ENCODE measurements around the gene GID8. TPM values are rescaled to one million over a fixed set of nuclear protein-coding genes. Genes with fewer than 3 reads are reported as not detected.
"Not testable (repeated sequence)": the region's sequence is repeated elsewhere in the genome, so short reads cannot be mapped to it uniquely, and the experiment has no call there.

The GID8 gene
- total RNA-seq, 2 experiments from 2014 or later: 30.7 to 39.9 TPM

DNA sequence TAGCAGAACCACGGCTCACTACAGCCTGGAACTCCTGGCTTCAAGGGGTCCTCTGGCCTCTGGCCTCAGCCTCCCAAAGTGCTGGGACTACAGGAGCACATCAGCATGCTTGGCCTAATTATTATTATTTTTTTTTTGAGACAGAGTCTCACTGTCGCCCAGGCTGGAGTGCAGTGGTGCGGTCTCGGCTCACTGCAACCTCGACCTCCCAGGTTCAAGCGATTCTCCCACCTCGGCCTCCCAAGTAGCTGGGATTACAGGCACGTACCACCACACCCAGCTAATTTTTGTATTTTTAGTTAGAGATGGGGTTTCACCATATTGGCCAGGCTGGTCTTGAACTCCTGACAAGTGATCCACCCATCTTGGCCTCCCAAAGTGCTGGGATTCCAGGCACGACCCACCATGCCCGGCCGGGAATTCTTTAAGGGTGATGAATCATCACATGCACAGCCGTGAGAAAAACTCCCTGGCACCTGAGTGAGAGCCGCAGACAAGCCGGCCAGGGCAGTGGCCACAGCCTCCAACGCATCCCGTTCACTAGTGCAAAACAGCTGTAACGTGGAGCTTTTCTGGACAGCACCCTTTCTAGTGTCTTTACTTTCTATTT lies 14.8 kb upstream of the GID8 start:
- H3K9me3 Mint-ChIP-seq (ENCODE audit: low read depth); H3K27me3 Mint-ChIP-seq; DNase-seq; POLR2A ChIA-PET; ATAC-seq: not testable (repeated sequence)
- intact Hi-C loops (cut with DNase I, micrococcal nuclease): loop anchor here in 1 of 2 experiments (10.0 kb wide), 1 partner anchor 712 kb away; no protein-coding TSS in a partner anchor
- peak overlapping the region; percentile 94 for H3K27ac Mint-ChIP-seq
- peaks cover 13% of the 10 kb centered on the region for H3K36me3 Mint-ChIP-seq (ENCODE audit: low read depth)
- peaks cover 71% of the 10 kb centered on the region for H3K4me1 Mint-ChIP-seq
- CTCF ChIA-PET: interaction anchor here (1.4 to 11.1 kb wide), 3 partner anchors 12 to 22 kb away, joined by 3 to 140 read pairs (median 9); no protein-coding TSS in a partner anchor
- peak overlapping the region; percentile 64 for H3K4me3 Mint-ChIP-seq

DNA sequence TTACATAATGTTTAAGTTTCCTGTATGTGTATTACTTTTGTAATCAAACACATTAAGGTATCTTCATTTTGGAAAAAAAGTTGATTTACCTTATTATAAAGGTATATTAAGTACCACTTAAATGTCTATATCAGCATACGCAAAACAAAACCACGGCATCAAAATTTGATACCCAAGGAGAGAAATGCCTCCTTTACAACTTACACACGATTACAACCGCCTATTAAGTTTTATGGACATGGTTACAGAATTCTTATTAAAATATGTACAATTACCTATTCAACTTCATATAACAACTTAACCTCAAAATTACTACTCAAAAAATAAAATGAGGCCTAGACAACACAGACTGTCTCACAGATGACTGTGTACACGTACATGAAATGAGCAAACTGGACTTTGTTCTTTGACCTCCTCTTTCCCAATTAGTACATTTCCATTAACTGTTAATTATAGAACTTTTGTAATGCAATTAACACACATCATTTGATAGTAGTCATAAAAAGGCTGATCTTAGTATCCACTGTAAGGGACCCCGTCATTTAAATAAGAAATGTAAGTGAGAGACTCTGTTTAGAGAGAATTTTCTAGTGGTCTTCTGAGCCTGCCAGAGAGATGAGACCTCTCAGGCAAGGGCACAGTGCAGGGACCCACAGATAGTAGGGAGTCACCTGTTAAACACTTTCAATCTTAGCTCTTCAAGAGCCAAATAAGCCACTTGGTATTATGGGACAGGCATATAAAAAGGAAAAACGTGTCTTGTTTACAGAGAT lies 14.1 kb upstream of the GID8 start:
- H3K4me3 Mint-ChIP-seq: peak overlapping the region; percentile 94
- CTCF ChIA-PET: interaction anchor here (0.6 to 11.1 kb wide), 5 partner anchors 13 to 30 kb away, joined by 3 to 140 read pairs (median 3); no protein-coding TSS in a partner anchor
- intact Hi-C loops (cut with DNase I, micrococcal nuclease): loop anchor here in 1 of 2 experiments (10.0 kb wide), 1 partner anchor 711 kb away; no protein-coding TSS in a partner anchor

DNA sequence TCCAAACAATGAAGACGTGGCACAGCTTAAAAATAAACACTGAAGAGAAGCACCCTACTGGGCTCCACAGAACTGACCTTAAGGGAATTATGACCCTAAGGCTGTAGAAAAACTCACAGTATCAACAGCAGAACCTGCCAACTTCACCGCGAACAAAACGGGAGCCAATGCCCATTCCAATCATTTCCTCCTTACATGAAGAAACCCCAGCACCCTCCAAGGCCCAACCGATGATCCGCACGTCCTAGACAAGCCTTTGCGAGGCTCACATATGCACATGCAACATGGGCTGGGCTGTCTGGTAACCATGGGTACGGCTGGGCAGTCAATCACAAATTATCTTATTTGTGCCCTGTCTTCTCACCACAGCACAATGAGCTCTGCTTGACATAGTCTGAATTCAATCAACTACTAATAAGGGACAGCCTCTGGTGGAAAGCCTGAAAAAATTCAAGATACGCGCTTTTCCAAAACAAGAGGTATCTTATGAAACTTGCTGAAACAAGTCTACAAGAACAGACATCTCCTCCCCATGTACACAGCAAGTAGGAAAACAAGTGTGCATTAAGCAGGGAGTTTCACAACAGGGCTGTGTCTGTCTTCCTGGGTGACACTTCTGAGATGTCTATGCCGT lies 13.4 kb upstream of the GID8 start:
- POLR2A ChIA-PET: interaction anchor here (1.0 to 1.4 kb wide), 2 partner anchors 10 to 29 kb away, joined by 3 to 4 read pairs; no protein-coding TSS in a partner anchor
- no peak for ATAC-seq
- Mint-ChIP-seq H3K27ac (peak overlapping the region; percentile 96), H3K36me3 (ENCODE audit: low read depth) (peaks cover 13% of the 10 kb centered on the region), H3K9me3 (ENCODE audit: low read depth) (no peaks in the 10 kb centered on the region), H3K4me1 (peaks cover 65% of the 10 kb centered on the region), H3K4me3 (peak overlapping the region; percentile 94), H3K27me3 (no peaks in the 10 kb centered on the region)
- CTCF ChIA-PET: interaction anchor here (0.6 to 2.9 kb wide), 6 partner anchors 13 to 29 kb away, joined by 3 to 9 read pairs (median 3); no protein-coding TSS in a partner anchor
- peak; percentile 42 for DNase-seq
- intact Hi-C loops (cut with DNase I, micrococcal nuclease): loop anchor here (5.0 to 10.0 kb wide), 6 partner anchors 282 to 782 kb away; partner anchors contain the start of genes ARFGAP1 (in 1 of the 2), GMEB2 (in 1 of the 2), PSMA7 (in 1 of the 2) and RPS21 (in 1 of the 2)

More for the DNA sequence above, 14.1 kb upstream of the GID8 start:
- ATAC-seq (no peak), DNase-seq (no peak)
- Mint-ChIP-seq H3K4me1 (peaks cover 70% of the 10 kb centered on the region), H3K27me3 (no peaks in the 10 kb centered on the region), H3K9me3 (ENCODE audit: low read depth) (no peaks in the 10 kb centered on the region), H3K36me3 (ENCODE audit: low read depth) (peaks cover 13% of the 10 kb centered on the region), H3K27ac (peak overlapping the region; percentile 96)
- POLR2A ChIA-PET: no interaction called here

- peak overlapping the region; percentile 96 for H3K27ac Mint-ChIP-seq
- DNase-seq (no peak), ATAC-seq (no peak)
- intact Hi-C loops (cut with DNase I, micrococcal nuclease): loop anchor here (5.0 to 10.0 kb wide), 6 partner anchors 283 to 783 kb away; partner anchors contain the start of genes ARFGAP1 (in 1 of the 2), GMEB2 (in 1 of the 2), PSMA7 (in 1 of the 2) and RPS21 (in 1 of the 2)
- ChIA-PET CTCF (interaction anchor here (0.6 to 1.4 kb wide), 3 partner anchors 17 to 23 kb away, joined by 3 to 10 read pairs (median 5); no protein-coding TSS in a partner anchor), POLR2A (interaction anchor here (1.0 to 1.4 kb wide), 2 partner anchors 9 to 29 kb away, joined by 3 to 4 read pairs; no protein-coding TSS in a partner anchor)
- no peaks in the 10 kb centered on the region for H3K9me3 Mint-ChIP-seq (ENCODE audit: low read depth)
- no peaks in the 10 kb centered on the region for H3K27me3 Mint-ChIP-seq
- H3K4me3 Mint-ChIP-seq: peak overlapping the region; percentile 94
- peaks cover 13% of the 10 kb centered on the region for H3K36me3 Mint-ChIP-seq (ENCODE audit: low read depth)
- H3K4me1 Mint-ChIP-seq: peaks cover 65% of the 10 kb centered on the region
Observed at GRCh38 chr20:62925076-62925419, 12.9 kb upstream of the GID8 start.

- H3K9me3 Mint-ChIP-seq (ENCODE audit: low read depth): no peaks in the 10 kb centered on the region
- peak overlapping the region; percentile 96 for H3K27ac Mint-ChIP-seq
- ChIA-PET POLR2A (interaction anchor here (1.0 to 1.4 kb wide), 2 partner anchors 9 to 28 kb away, joined by 3 to 4 read pairs; no protein-coding TSS in a partner anchor), CTCF (interaction anchor here (0.8 to 3.9 kb wide), 3 partner anchors 11 to 22 kb away, joined by 5 to 15 read pairs (median 10); no protein-coding TSS in a partner anchor)
- no peaks in the 10 kb centered on the region for H3K27me3 Mint-ChIP-seq
- H3K4me1 Mint-ChIP-seq: peaks cover 65% of the 10 kb centered on the region
- ATAC-seq: no peak
- intact Hi-C loops (cut with DNase I, micrococcal nuclease): loop anchor here (1.0 to 10.0 kb wide), 11 partner anchors 12 to 783 kb away; partner anchors contain the start of genes ADRM1 (in 1 of the 2), ARFGAP1 (in 1 of the 2), GMEB2 (in 1 of the 2) and PSMA7 (in 1 of the 2)
- peak overlapping the region; percentile 94 for H3K4me3 Mint-ChIP-seq
- peaks cover 13% of the 10 kb centered on the region for H3K36me3 Mint-ChIP-seq (ENCODE audit: low read depth)
- DNase-seq: peak; percentile 67
Observed at GRCh38 chr20:62925420-62926228, 12.3 kb upstream of the GID8 start.

DNA sequence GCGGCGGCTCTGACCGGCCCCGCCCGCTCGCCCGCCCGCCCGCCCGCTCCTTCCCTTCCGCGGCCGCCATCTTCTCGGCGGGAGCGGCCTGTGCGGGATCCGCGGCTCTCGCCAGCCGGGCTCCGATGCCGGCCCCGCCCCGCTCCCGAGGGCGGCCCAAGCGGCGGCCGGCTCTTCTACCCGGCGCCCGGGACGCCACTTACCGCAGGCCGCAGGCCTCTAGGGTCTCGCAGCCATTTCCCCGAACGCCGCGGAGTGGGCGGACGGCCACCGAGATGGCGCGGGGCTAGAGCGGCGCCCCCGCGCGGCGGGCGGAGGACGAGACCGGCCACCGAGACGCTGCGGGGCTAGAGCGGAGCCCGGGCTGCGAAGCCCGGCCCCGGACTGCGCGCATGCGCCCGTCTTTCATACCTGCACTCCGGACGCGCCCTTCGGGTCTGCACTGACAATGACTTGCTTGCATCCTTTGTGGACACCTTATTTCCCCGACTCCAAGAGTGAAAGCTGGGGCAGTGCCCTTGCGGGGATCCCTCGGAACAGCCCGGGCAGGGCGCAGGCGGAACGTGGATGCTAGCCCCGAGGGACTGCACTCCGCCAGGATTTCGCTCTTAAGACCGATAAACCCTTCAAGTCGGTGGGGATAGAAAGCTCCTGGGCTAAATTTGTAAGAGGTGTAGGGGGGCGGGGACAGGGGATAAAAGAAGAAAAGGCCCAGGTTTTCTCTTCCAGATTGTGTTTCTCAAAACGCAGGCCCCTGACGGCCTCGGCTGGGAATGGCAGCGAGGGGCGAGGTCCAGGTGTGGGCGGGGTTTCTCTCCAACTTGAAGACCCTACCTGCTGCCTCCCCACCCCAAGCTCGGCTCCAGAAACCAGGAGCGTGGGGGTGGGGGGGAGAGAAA lies 11.5 kb upstream of the GID8 start, which contains the start of gene DIDO1:
Gene DIDO1, minus strand, starts transcription at position 277 of the 899 bp plus-strand sequence.
- Mint-ChIP-seq H3K4me3 (peak within 1 kb of the TSS; percentile 94), H3K4me1 (peaks cover 64% of the 10 kb centered on the region), H3K9me3 (ENCODE audit: low read depth) (no peaks in the 10 kb centered on the region), H3K36me3 (ENCODE audit: low read depth) (peaks cover 13% of the 10 kb centered on the region), H3K27ac (peak within 1 kb of the TSS; percentile 96), H3K27me3 (no peaks in the 10 kb centered on the region)
- ATAC-seq (peak; percentile 78), DNase-seq (peak; percentile 94)
- ChIA-PET CTCF (interaction anchor here (1.0 to 3.9 kb wide), 6 partner anchors 8 to 25 kb away, joined by 3 to 15 read pairs (median 4); partner anchors contain the start of gene GID8), POLR2A (interaction anchor here (0.7 to 2.9 kb wide), 2 partner anchors 10 to 11 kb away, joined by 3 to 18 read pairs; partner anchors contain the start of gene GID8)
- intact Hi-C loops (cut with DNase I, micrococcal nuclease): loop anchor here (1.0 to 10.0 kb wide), 11 partner anchors 11 to 784 kb away; partner anchors contain the start of genes ADRM1 (in 1 of the 2), ARFGAP1 (in 1 of the 2), GMEB2 (in 1 of the 2) and PSMA7 (in 1 of the 2)

DNA sequence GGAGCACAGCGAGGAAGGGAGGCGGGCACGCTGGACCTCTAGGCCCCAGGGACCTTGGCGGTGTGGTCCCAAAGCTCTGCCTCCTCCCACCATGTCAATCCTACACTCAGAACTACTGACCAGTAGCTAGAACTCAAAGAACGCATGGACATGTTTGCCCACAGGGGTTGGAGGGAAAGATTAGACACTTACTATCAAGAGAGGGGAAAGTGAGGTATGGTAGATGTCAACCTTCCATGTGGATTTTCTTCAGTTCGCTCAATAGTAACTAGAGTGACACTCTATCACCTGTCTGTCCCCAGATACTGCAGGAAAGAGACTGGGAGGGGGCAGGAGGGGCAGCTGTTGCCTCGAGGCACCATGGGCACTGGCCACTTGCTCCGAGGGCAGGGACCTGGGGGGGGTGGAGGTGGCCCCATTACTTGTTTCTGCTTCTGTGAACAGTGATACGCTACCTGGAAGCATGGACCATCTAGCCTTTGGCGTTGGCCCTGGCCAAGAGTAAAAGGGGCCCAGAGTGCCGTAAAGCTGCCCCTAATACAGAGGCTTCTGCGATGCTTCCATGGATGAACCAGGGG lies 10.7 kb upstream of the GID8 start:
- ChIA-PET CTCF (interaction anchor here (0.7 to 3.9 kb wide), 7 partner anchors 9 to 26 kb away, joined by 3 to 15 read pairs (median 3); partner anchors contain the start of gene GID8), POLR2A (interaction anchor here (0.7 to 2.9 kb wide), 2 partner anchors 11 kb away, joined by 3 to 18 read pairs; partner anchors contain the start of gene GID8)
- H3K27me3 Mint-ChIP-seq: no peaks in the 10 kb centered on the region
- H3K27ac Mint-ChIP-seq: peak overlapping the region; percentile 92
- no peaks in the 10 kb centered on the region for H3K9me3 Mint-ChIP-seq (ENCODE audit: low read depth)
- H3K36me3 Mint-ChIP-seq (ENCODE audit: low read depth): peaks cover 13% of the 10 kb centered on the region
- intact Hi-C loops (cut with DNase I, micrococcal nuclease): loop anchor here (2.0 to 10.0 kb wide), 8 partner anchors 132 to 785 kb away; partner anchors contain the start of genes ADRM1 (in 1 of the 2), ARFGAP1 (in 1 of the 2), GMEB2 (in 1 of the 2) and PSMA7 (in 1 of the 2)
- H3K4me1 Mint-ChIP-seq: peaks cover 67% of the 10 kb centered on the region
- DNase-seq: no peak
- no peak for ATAC-seq
- peak overlapping the region; percentile 94 for H3K4me3 Mint-ChIP-seq

GRCh38 chr20:62928246-62928939 lies 9.6 kb upstream of the GID8 start:
- Mint-ChIP-seq H3K27me3 (no peaks in the 10 kb centered on the region), H3K4me1 (peaks cover 65% of the 10 kb centered on the region), H3K9me3 (ENCODE audit: low read depth) (no peaks in the 10 kb centered on the region), H3K36me3 (ENCODE audit: low read depth) (peaks cover 11% of the 10 kb centered on the region), H3K27ac (peak overlapping the region; percentile 52), H3K4me3 (peak overlapping the region; percentile 84)
- ATAC-seq: no peak
- POLR2A ChIA-PET: interaction anchor here (1.1 to 2.9 kb wide), 2 partner anchors 9 to 16 kb away, joined by 8 to 18 read pairs; partner anchors contain the start of gene GID8
- intact Hi-C loops (cut with DNase I, micrococcal nuclease): loop anchor here (1.0 to 10.0 kb wide), 9 partner anchors 9 to 786 kb away; partner anchors contain the start of genes ARFGAP1 (in 1 of the 2), GMEB2 (in 1 of the 2), PSMA7 (in 1 of the 2) and RPS21 (in 1 of the 2)
- DNase-seq: peak; percentile 25
- CTCF ChIA-PET: interaction anchor here (0.9 to 3.9 kb wide), 5 partner anchors 8 to 28 kb away, joined by 3 to 15 read pairs (median 4); partner anchors contain the start of gene GID8

Measured in activated CD4-positive, alpha-beta T cell treated with anti-CD3 and anti-CD28 coated beads for 36 hours (primary cell).